Activated naive CD4-positive, alpha-beta T cell treated with Interleukin-2 at 50 U/mL for 16 hours (primary cell): ENCODE data around the gene SEC61G.

ENCODE experiments used
- DNase-seq: peaks from one replicate; pipeline ENCODE4 v3.0.0-alpha.2; 2020

The SEC61G gene

GRCh38 chr7:54758702-54759592, at the start of gene SEC61G:
TSS of gene SEC61G (minus strand) at chr7:54759211. CDS start at chr7:54757588, 1,623 bp downstream.
- DNase-seq: peak; percentile 96

GRCh38 chr7:54802841-54803240, 43.8 kb upstream of the SEC61G start:
- peak; percentile 3 for DNase-seq

DNA sequence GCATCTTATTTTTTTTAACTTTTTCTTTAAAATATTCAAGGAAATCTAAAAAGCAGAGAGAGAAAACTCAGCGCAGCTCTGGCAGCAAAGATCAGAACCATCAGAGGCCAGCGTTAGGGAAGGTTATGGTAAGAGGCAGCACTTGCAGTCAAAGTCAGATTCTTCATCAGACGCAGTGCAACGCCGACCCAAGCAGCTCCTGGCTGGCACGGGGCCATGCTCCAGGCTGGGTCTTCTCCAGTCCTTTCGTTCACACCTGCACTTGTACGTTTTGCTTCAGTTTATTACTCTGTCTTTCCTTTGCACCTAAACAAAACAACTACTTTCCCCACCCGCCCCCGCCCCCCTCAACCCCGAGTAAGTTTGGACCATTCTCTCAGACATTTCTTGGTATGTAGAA, 43.1 kb upstream of the SEC61G start:
- DNase-seq: no peak

- no peak for DNase-seq
These were observed 40.8 kb upstream of the SEC61G start for GRCh38 chr7:54799792-54800191.

DNA sequence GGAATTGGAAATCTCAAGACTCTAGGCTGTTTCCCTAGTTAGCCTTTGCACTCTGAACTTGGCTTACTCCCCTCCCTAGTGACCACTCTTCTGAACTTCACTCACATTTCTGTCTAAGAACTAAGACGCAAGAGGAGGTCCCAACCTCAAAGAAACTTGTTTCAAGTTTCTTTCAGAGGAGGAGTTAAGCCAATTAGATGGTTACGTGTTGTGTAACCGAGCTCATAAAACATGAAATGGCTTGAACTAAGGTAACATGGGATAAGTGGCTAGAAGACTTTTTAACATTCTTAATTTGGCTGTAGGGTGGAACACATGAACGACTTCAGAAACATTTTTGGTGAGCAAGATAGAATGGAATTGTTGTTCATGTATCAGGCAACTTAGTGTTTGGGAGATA, 39.5 kb upstream of the SEC61G start:
- DNase-seq: no peak

DNA sequence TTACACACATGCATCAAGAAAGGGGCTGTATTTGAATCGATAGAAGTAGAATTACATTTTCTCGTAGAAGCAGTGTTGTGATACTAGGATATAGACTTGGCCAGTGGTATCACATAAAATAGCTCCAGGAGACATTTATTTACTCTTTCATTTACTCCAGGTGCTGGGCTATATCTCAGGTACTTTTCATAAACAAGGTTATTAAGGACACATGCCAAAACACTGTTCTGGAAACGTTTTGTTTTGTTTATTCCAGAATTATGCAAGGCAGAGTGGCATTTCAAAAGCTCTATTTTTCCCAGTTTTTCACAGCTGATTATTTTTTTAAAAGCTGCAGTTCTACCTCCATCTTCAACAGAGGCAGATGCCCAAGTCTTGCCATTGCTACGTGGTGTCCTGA, 37.8 kb upstream of the SEC61G start:
- DNase-seq: no peak

GRCh38 chr7:54796150-54796549, 37.1 kb upstream of the SEC61G start:
- DNase-seq: no peak

DNA sequence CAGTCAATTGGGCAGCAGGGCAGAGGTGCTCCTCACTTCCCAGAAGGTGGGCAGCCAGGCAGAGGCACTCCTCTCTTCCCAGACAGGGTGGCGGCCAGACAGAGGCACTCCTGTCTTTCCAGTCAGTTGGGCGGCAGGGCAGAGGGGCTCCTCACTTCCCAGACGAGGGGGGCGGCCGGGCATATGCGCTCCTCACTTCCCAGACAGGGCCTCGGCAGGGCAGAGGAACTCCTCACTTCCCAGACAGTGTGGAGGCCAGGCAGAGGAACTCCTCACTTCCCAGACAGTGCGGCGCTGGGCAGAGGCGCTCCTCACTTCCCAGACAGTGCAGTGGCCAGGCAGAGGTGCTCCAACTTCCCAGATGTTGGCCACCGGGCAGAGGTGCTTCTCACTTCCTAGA, 33.4 kb upstream of the SEC61G start:
- DNase-seq: no peak

DNA sequence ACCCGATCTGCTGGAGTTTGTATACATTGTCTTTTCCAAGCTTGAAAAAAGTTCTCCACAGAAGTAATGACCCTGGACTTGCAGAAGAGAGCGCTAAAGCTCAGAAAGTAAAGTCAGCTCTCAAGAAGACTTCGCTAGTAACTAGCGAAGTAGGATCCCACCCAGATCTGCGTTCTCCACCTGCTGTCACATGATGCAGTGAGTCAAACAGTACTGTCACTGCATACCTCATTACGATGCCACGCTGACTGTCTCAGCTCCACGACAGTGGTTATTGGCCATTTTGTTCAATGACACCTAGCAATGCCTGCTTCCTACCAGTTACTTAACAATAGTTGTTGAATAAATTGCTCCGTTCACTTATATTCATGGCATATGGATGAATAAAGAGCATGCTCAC, 29.7 kb upstream of the SEC61G start:
- DNase-seq: peak; percentile 8

- no peak for DNase-seq
These were observed 26.2 kb upstream of the SEC61G start for GRCh38 chr7:54785261-54785660.

DNA sequence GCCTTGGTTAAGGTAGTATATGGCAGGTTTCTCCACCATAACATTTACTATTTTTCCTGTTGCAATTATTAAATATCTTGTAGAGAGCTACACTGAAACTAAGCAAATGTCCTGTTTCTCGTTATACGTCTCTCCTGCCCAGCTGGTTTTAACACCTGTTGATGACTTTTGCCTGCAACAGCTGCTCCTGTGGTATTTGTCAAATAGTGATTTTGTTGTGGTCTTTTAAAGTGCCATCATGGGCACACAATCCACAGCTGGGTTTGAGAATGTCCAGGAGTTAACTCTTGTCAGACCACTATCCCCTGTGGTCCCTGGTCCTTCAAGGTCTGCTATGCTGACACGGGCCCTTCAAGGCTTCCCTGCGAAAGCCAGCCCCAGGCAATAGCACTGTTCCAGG, 24.9 kb upstream of the SEC61G start:
- no peak for DNase-seq

DNA sequence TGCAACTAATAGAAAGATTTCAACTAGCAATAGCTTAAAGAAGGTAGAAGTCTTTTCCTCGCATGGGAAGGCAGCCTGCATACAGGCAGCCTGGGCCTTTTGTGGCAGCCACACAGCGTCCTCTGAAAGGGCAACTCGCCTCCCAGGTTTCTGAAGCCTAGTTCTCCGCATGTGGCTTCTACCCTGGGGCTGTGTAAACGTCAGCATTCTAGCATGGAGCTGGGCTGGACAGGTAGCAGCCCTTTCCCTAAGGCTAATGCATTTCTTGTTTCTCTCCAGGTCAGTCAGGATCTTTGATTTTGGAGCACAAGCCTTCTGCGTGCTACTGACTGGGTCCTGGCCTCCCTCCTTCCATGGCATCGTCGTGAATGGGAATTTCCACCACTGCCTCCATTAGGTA, 23.8 kb upstream of the SEC61G start:
- DNase-seq: no peak

DNA sequence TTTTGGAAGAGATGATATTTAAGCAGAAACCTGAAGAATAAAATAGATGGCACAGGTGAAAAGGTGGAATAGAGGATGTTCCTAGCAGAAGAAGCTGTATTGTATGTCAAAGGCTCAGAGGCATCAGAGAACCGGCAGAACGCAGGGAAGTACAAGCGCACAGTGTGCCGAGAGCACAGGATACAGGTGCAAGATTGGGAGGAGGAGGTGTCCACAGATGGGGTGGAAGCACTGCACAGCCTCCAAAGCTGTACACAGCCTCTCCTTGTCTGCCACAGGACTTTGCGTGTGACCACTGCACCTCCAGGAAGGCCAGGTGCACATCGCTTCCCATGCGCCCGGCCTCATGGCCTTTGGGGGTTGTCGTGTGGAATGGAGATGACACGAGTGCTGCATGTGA, 23.3 kb upstream of the SEC61G start:
- no peak for DNase-seq

DNA sequence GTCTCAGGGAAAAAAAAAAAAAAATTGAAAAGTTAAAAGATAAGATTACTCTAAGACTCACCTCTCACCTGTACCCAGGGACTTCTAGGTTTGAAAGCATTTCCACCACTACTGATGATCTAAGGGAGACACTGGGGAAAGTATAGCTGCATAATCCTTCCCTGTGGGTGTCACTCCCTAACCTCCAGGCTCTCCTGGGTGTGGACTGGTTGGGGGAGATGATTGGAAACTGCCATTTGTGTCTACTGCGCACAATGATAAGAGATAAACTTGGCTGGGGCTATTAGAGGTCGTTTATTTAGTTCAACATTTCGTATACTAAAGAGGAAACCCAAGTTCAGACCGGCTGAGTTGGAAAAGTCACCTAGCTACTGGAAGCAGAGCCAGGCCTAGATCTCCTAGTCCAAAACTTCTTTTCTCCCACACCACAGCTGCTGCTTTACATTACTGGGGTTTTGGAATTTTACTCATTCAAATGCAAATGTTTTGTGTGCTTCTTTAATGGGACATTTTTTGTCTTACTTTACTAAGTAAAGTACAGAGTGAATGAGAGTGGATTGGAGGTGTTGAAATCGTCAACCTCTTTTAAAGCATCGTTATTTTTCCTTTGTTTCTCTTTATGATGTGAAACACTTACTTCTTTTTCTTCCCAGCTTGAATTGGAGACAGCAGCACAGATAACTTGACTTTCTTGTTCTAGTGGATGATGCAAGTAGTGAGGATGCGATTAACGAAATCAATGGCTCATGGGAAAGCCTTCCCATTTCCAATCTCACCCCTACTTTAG, 22.3 kb upstream of the SEC61G start:
- no peak for DNase-seq

GRCh38 chr7:54780490-54780889, 21.5 kb upstream of the SEC61G start:
- no peak for DNase-seq

GRCh38 chr7:54778696-54779540, 19.9 kb upstream of the SEC61G start:
- no peak for DNase-seq

- no peak for DNase-seq
These were observed 19.2 kb upstream of the SEC61G start for GRCh38 chr7:54778166-54778565.

GRCh38 chr7:54774785-54775740, 16.1 kb upstream of the SEC61G start:
- DNase-seq: no peak

DNA sequence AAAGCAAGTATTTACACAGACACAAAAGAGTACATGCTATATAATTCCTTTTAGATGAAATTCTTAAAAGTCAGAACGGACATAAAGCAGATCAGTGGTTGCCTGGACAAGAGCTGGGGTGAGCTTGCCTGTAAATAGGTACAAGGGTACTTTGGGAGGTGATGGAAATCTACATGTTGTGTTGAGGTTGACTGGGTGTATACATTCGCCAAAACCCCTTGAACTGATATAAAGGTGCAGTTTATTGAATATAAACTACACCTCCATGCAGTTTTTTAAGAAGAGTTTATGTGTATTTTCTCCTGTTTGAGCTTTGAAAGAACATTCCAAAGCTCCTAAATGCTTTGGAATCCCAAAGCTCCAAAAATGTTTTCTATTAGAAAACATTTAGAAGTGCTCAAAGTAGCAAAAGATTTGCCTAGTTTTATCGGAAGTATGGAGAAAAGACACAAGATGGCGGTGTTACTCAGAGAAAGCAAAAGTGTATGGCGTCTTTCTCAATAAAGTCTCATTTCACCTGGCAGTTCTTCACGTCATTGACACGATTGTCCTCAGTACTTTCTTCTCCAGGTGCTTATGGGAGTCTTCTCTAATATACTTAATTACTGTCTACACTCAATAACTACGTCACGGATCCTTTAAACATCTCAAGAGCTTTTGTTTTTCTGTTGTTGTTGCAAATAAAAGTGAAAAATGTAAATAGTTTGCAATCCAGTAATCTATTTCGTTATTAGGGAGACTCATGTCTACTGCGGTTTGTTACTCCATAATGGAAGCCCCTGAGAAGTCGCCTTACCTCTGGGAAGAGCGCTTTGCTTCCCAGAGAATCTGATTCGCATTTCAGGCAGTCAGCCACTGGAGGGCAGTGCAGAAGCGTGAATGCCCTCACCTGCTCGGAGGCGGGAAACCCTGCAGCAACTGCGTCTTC, 14.7 kb upstream of the SEC61G start:
- peak; percentile 71 for DNase-seq

DNA sequence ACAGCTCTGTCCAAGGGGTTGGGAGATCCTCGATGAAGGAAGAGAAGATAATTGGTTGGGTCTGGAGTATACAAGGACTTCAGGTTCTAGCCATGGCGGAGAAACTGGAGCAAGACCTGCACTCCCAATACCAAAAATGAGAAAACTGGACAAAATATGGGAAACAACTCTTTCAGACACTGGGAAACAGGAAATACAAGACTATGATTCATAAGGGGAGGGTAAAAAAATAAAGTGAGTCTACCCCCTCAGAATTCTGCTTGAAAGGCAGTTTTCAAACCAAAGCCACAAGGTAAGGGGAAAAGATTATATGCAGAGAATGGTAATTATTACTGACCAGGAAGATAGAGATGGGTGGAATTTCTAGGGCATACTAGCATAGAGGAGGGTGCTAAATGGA, 10.2 kb upstream of the SEC61G start:
- DNase-seq: no peak

GRCh38 chr7:54764861-54765260, 5.8 kb upstream of the SEC61G start:
- no peak for DNase-seq
